ENCODE results near the gene IGDCC3.

Gene IGDCC3

DNA sequence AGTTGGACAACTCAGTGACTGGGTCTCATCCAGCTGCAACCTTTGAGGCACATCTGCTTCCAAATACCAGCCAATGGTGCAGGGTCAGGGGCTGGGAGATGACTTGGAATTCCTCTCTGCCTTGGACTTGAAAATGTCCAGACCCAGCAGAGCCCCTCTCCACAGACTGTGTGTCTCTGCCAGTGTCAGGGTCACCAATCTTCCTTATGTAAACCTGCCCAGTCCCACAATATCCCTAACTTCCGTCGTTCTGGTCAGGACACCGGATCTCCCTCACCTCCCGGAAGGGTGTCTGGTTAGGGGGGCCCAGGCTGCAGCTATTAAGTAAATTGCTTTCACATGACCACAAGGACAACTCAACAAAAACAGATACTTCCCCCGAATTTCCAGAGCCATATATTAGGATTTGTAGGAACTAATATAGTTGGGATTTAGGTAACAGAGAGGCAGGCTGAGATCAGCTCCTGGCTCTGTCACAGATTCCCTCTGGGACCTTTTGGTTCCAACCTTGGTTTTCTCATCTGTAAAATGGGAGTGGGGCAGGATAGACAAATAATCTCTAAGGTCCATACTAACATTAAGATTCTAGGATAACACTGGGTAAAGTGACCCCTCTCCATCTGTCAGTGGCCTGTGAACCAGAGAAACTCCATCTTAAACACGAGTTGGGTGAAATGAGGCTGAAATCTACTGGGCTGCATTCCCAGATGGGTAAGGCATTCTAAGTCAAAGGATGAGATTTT lies 30.8 kb downstream of the IGDCC3 start:
- TF ChIP-seq, protein P1, sequence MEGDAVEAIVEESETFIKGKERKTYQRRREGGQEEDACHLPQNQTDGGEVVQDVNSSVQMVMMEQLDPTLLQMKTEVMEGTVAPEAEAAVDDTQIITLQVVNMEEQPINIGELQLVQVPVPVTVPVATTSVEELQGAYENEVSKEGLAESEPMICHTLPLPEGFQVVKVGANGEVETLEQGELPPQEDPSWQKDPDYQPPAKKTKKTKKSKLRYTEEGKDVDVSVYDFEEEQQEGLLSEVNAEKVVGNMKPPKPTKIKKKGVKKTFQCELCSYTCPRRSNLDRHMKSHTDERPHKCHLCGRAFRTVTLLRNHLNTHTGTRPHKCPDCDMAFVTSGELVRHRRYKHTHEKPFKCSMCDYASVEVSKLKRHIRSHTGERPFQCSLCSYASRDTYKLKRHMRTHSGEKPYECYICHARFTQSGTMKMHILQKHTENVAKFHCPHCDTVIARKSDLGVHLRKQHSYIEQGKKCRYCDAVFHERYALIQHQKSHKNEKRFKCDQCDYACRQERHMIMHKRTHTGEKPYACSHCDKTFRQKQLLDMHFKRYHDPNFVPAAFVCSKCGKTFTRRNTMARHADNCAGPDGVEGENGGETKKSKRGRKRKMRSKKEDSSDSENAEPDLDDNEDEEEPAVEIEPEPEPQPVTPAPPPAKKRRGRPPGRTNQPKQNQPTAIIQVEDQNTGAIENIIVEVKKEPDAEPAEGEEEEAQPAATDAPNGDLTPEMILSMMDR (IDR thresholded peaks at IDR 0.05): no peak
- no peak for TF ChIP-seq ZFX (IDR thresholded peaks at IDR 0.05; ENCODE audit: borderline replicate concordance)

DNA sequence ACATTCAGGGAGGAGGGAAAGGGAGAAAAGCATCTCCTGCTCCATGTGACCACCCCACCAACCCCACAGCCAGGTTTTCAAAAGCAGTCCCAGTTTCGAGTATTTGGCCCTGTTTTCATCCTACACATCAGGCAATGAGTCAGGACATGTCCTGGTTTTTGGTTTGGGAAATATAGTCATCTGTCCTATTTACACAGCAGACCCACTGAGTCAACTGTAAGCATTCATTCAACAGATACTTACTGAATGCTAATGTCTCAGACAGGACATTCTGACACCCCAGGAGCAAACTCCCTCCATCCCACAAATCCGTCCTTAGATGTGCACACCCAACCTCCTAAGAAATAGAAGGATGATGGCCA lies 32.9 kb downstream of the IGDCC3 start:
- no peak for TF ChIP-seq ZFX (IDR thresholded peaks at IDR 0.05; ENCODE audit: borderline replicate concordance)
- TF ChIP-seq, protein P1 (IDR thresholded peaks at IDR 0.05): no peak

More for the DNA sequence above, 30.8 kb downstream of the IGDCC3 start:
- no peak overlapping the region for H3K27ac ChIP-seq

DNA sequence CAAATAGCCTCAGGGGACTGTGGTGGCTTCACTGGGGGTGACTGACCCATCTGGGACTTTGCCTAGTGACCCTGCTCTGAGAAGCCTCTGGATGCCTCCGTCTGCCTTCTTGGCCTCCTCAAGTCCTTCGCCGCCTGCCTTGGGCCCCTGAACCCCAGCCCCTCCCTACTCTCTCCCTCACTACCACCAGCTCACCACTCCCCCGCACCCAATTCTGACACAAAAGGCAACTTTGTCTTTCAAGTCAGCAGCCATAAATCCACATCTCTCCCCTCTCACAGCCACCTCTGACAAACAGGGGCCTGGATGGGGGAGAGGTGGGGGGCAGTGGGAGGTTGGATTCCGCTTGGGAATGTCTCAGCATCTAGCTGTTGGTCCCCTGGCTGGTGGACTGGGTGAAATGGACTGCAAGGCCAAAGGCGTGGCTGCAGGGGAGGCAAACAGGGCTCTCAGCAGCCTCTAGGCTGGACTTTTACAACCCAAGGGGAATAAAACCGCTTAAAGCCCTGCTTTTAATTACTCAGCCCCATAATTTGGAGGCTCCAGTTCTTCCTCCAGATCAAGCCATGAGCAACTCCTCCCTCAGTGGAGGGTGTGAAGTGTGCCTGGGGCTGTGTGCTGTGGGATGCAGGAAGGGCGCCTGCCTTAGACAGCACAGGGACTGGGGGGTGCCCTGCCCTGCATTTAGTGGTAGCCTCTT lies 33.4 kb downstream of the IGDCC3 start:
- TF ChIP-seq, protein P1 (IDR thresholded peaks at IDR 0.05): no peak
- TF ChIP-seq ZFX (IDR thresholded peaks at IDR 0.05; ENCODE audit: borderline replicate concordance): no peak

More for the DNA sequence above, 32.9 kb downstream of the IGDCC3 start:
- H3K27ac ChIP-seq: no peak overlapping the region

GRCh38 chr15:65343374-65343981 lies 34.3 kb downstream of the IGDCC3 start:
- TF ChIP-seq, protein P1 (IDR thresholded peaks at IDR 0.05): no peak
- no peak for TF ChIP-seq ZFX (IDR thresholded peaks at IDR 0.05; ENCODE audit: borderline replicate concordance)
- H3K27ac ChIP-seq: no peak overlapping the region

More for the DNA sequence above, 33.4 kb downstream of the IGDCC3 start:
- no peak overlapping the region for H3K27ac ChIP-seq

DNA sequence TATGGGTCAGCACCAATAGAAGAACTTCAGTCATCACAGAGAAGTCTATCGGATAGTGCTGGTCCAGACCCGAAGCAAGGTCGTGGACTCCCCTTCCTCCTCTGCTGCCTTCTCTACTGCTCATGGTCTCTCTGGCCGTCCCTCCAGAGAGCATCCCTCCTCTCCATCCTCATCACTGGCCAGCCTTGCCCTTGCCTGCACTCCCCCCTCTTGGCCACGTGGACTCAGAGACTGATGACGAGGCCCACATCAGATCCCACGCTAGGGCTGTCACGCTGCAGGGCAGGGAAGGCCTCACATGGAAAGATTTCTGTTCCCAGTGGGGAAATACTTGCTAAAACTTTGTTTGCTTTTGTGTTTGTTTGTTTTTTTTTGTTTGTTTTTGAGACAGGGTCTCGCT lies 35.3 kb downstream of the IGDCC3 start:
- no peak for TF ChIP-seq ZFX (IDR thresholded peaks at IDR 0.05; ENCODE audit: borderline replicate concordance)
- TF ChIP-seq, protein P1 (IDR thresholded peaks at IDR 0.05): no peak
- no peak overlapping the region for H3K27ac ChIP-seq

GRCh38 chr15:65339920-65340319 lies 37.9 kb downstream of the IGDCC3 start:
- TF ChIP-seq ZFX (IDR thresholded peaks at IDR 0.05; ENCODE audit: borderline replicate concordance): no peak
- TF ChIP-seq, protein P1 (IDR thresholded peaks at IDR 0.05): no peak

More at GRCh38 chr15:65339920-65340319, 37.9 kb downstream of the IGDCC3 start:
- no peak overlapping the region for H3K27ac ChIP-seq

Measured in 22Rv1 (cell line).